GM12878 (cell line): Measurements from ENCODE around the gene PXMP2. TPM values are rescaled to one million over a fixed set of nuclear protein-coding genes. Genes with fewer than 3 reads are reported as not detected.

Experiments used
- ATAC-seq: fragments of 200-7000 bp; cut with Tn5 transposase; 3 replicates; pipeline ENCODE4 v1.9.1; 2020; ENCODE audit warnings: mild to moderate bottlenecking, moderate library complexity
- BruUV-seq: library from RNA; stranded (reverse); fragments of 400-500 nt; replicated peaks from 2 replicates; lab custom pipeline; 2021; lab: Mats Ljungman, UMichigan
- CTCF ChIA-PET: fragments of 300-600 bp; sonication (Branson Sonifier 250); formaldehyde crosslinking; extraction: SDS; loops from one replicate; lab custom pipeline; 2021; ENCODE audit warnings: inconsistent platforms; lab: Yijun Ruan, JAX
- POLR2A ChIA-PET: fragments of 350-600 bp; formaldehyde crosslinking; extraction: SDS; loops from one replicate; lab custom pipeline; 2021; ENCODE audit warnings: inconsistent platforms; lab: Charles Lee
- RAD21 ChIA-PET: fragments of 300-600 bp; sonication (Branson Sonifier 250); formaldehyde crosslinking; loops from one replicate; lab custom pipeline; 2023; ENCODE audit warnings: antibody characterized with exemption; ENCODE audit not compliant: unreplicated experiment; lab: Charles Lee
- SMC1A ChIA-PET: fragments of 300-600 bp; sonication (Branson Sonifier 250); formaldehyde crosslinking; loops from one replicate; lab custom pipeline; 2023; ENCODE audit not compliant: unreplicated experiment, uncharacterized antibody; lab: Charles Lee
- DNase-seq: peaks from one replicate; pipeline ENCODE4 v3.0.0-alpha.2; 2011; ENCODE audit warnings: low read depth, low spot score
- FAIRE-seq: peaks from 3 replicates; lab custom pipeline; 2011; peaks lifted over from hg19 to GRCh38; lab: Jason Lieb, UNC
- H2AFZ ChIP-seq: 2 replicates; pipeline ENCODE4 v1.6.0; 2011; ENCODE audit warnings: low read depth, low read length, control low read depth; ENCODE audit not compliant: control insufficient read depth
- H3K27ac ChIP-seq: 2 replicates; pipeline ENCODE4 v1.5.1; 2011; ENCODE audit warnings: control low read depth; ENCODE audit not compliant: control insufficient read depth, insufficient read depth
- H3K27me3 ChIP-seq, 2 experiments: replicated peaks in 1 of 2; 2 replicates each; pipeline versions ENCODE4 v1.6.0 to v1.6.1; 2011; ENCODE audit warnings: low read length in 1 of 2; ENCODE audit not compliant: control insufficient read depth in 2 of 2, insufficient read depth in 2 of 2
- H3K36me3 ChIP-seq, 2 experiments: 2 replicates each; pipeline ENCODE4 v1.5.1; 2011; ENCODE audit warnings: low read length in 1 of 2; ENCODE audit not compliant: control insufficient read depth in 2 of 2, insufficient read depth in 2 of 2
- H3K4me1 ChIP-seq: 2 replicates; pipeline ENCODE4 v1.6.1; 2011; ENCODE audit warnings: mild to moderate bottlenecking, low read length, moderate library complexity, mixed read lengths; ENCODE audit not compliant: control insufficient read depth, insufficient read depth
- H3K4me2 ChIP-seq: 2 replicates; pipeline ENCODE4 v1.6.0; 2011; ENCODE audit warnings: control low read depth; ENCODE audit not compliant: control insufficient read depth, insufficient read depth
- H3K4me3 ChIP-seq: fragments of 200-600 bp; sonication (generic); 2 replicates; pipeline ENCODE4 v1.5.1; 2016
- H3K79me2 ChIP-seq: 2 replicates; pipeline ENCODE4 v1.6.0; 2011; ENCODE audit warnings: low read length; ENCODE audit not compliant: control insufficient read depth, insufficient read depth
- H3K9ac ChIP-seq: 2 replicates; pipeline ENCODE4 v1.8.0; 2011; ENCODE audit warnings: low read length, control low read depth, mixed read lengths; ENCODE audit not compliant: control insufficient read depth, insufficient read depth
- H3K9me3 ChIP-seq: replicated peaks from 3 replicates; pipeline ENCODE4 v1.5.1; 2011; ENCODE audit warnings: mild to moderate bottlenecking, low read length; ENCODE audit not compliant: control insufficient read depth, insufficient read depth
- H4K20me1 ChIP-seq: 2 replicates; pipeline ENCODE4 v1.6.0; 2011; ENCODE audit not compliant: control insufficient read depth, insufficient read depth
- ATF2 ChIP-seq: IDR thresholded peaks from 2 replicates; pipeline ENCODE4 v1.6.1; 2012; ENCODE audit warnings: low read length, inconsistent platforms
- BACH1 ChIP-seq: fragments of 450-650 bp; IDR thresholded peaks from 2 replicates; pipeline ENCODE4 v1.6.1; 2017; ENCODE audit warnings: mild to moderate bottlenecking, borderline replicate concordance
- CBX5 ChIP-seq: sonication (generic); IDR thresholded peaks from 2 replicates; pipeline ENCODE4 v1.6.1; 2016; ENCODE audit warnings: low read depth, moderate library complexity, mild to moderate bottlenecking, inconsistent platforms
- CHD4 ChIP-seq: fragments of 200-600 bp; sonication (generic); IDR thresholded peaks from 2 replicates; pipeline ENCODE4 v1.6.1; 2016; ENCODE audit warnings: mild to moderate bottlenecking
- EED ChIP-seq: sonication (generic); IDR thresholded peaks from 2 replicates; pipeline ENCODE4 v1.6.1; 2016; ENCODE audit warnings: antibody characterized with exemption, low read depth
- GATAD2B ChIP-seq: fragments of 450-650 bp; conservative IDR thresholded peaks from 2 replicates; pipeline ENCODE4 v1.6.1; 2017; ENCODE audit warnings: low read depth, mild to moderate bottlenecking, moderate library complexity
- HDAC6 ChIP-seq: fragments of 200-600 bp; sonication (generic); IDR thresholded peaks from one replicate; pipeline ENCODE4 v1.8.0; 2017; ENCODE audit warnings: antibody characterized with exemption; ENCODE audit not compliant: unreplicated experiment
- KLF5 ChIP-seq: fragments of 450-650 bp; IDR thresholded peaks from 2 replicates; pipeline ENCODE4 v1.6.1; 2014; ENCODE audit warnings: mild to moderate bottlenecking; ENCODE audit not compliant: partially characterized antibody
- MTA3 ChIP-seq: IDR thresholded peaks from 2 replicates; pipeline ENCODE4 v1.6.1; 2012; ENCODE audit warnings: low read length, inconsistent platforms, borderline replicate concordance
- NFYB ChIP-seq: IDR thresholded peaks from 2 replicates; pipeline ENCODE4 v1.6.1; 2011; ENCODE audit warnings: low read depth, mild to moderate bottlenecking, low read length, improper control_type of control experiment, moderate library complexity; ENCODE audit not compliant: insufficient read depth
- POLR2A ChIP-seq: IDR thresholded peaks from 2 replicates; pipeline ENCODE4 v1.6.1; 2011; ENCODE audit warnings: low read depth, mild to moderate bottlenecking, low read length
- SMARCA5 ChIP-seq: fragments of 450-650 bp; IDR thresholded peaks from 2 replicates; pipeline ENCODE4 v1.6.1; 2017; ENCODE audit warnings: mild to moderate bottlenecking
- SREBF2 ChIP-seq: IDR thresholded peaks from 2 replicates; pipeline ENCODE4 v1.6.1; 2012; ENCODE audit warnings: mild to moderate bottlenecking, low read length
- TCF3 ChIP-seq: IDR thresholded peaks from 2 replicates; pipeline ENCODE4 v1.6.1; 2012; ENCODE audit warnings: low read depth, mild to moderate bottlenecking, low read length, borderline replicate concordance; ENCODE audit not compliant: insufficient read depth
- ZNF274 ChIP-seq: IDR thresholded peaks from one replicate; pipeline ENCODE4 v1.8.0; 2011; ENCODE audit not compliant: insufficient read length, insufficient read depth
- WGBS: methylation state at CpG from one replicate; pipeline ENCODE4 v1.1.6; 2016; ENCODE audit warnings: low lambda C conversion rate; ENCODE audit not compliant: insufficient replicate concordance, insufficient coverage; ENCODE audit errors: missing lambda C conversion rate; 5-methylcytosine and 5-hydroxymethylcytosine counted together
- in situ Hi-C: fragments of 300-500 bp; cut with MboI; formaldehyde crosslinking; loops from 9 replicates; pipeline ENCODE4 v1.14.3; 2018; ENCODE audit warnings: mixed read lengths
- intact Hi-C: fragments of 100-400 bp; cut with micrococcal nuclease; formaldehyde crosslinking; loops from one replicate; pipeline ENCODE4 v1.14.2; 2022; ENCODE audit not compliant: unreplicated experiment
- polyA plus RNA-seq, 11 experiments: library from polyadenylated mRNA; depleted of rRNA in 4 of 11; unstranded in 6 of 11; stranded (reverse) in 5 of 11; fragments of >200 nt; fragmentation: Nextera tagmentation in 4 of 11; fragmentation: Illumina TruSeq in 1 of 11; extraction: Ambion mirVana in 4 of 11; extraction: Trizol in 1 of 11; gene quantifications; 1 replicate in 1 of 11; 2 replicates in 10 of 11; pipeline versions ENCODE4 v1.2.1 to v1.2.3, GENCODE V29; 2011 to 2016; ENCODE audit warnings: inconsistent platforms in 2 of 11, missing spikeins in 2 of 11, low read depth in 1 of 11
- total RNA-seq, 4 experiments: library from RNA; depleted of rRNA in 3 of 4; stranded (reverse); fragments of >200 nt in 3 of 4; fragmentation: Illumina TruSeq in 1 of 4; extraction: Trizol in 1 of 4; gene quantifications; 2 replicates each; pipeline versions ENCODE4 v1.2.1 to v1.2.3, GENCODE V29; 2013 to 2021
- TF ChIP-seq, protein P1 (sequence below): fragments of 450-650 bp; conservative IDR thresholded peaks from 2 replicates; pipeline ENCODE4 v1.6.1; 2017; ENCODE audit warnings: mild to moderate bottlenecking, moderate library complexity

The PXMP2 gene
- total and polyA plus RNA-seq, 10 of the 15 experiments (the other 5 are each of a cell fraction or from before 2014, with no cell fraction given), result 4.0 to 97.8 (median 42.0) TPM

- intact Hi-C loops, result no loop called here
Observed at GRCh38 chr12:132660052-132660451, 27.3 kb upstream of the PXMP2 start.

More at GRCh38 chr12:132660052-132660451, 27.3 kb upstream of the PXMP2 start:
- Histone ChIP-seq H2AFZ (no peak overlapping the region), H3K9ac (no peak overlapping the region), H3K4me2 (no peak overlapping the region), H3K4me1 (no peaks in the 10 kb centered on the region), H3K79me2 (no peaks in the 10 kb centered on the region), H4K20me1 (no peaks in the 10 kb centered on the region), H3K9me3 (no peaks in the 10 kb centered on the region), H3K27me3 (no peaks in the 10 kb centered on the region), H3K4me3 (no peak overlapping the region), H3K27ac (no peak overlapping the region), H3K36me3 (peaks cover 33 to 51% of the 10 kb centered on the region in 2 experiments; a peak in 3 of 4 replicates)
- ChIA-PET RAD21 (no interaction called here), POLR2A (no interaction called here), SMC1A (no interaction called here), CTCF (no interaction called here)
- BruUV-seq, result no TSS peak
- TF ChIP-seq GATAD2B (no peak), POLR2A (no peak), KLF5 (no peak), SREBF2 (no peak), CHD4 (no peak), MTA3 (no peak), ATF2 (no peak), TCF3 (no peak), NFYB (no peak), ZNF274 (no peak), EED (no peak), SMARCA5 (no peak), HDAC6 (no peak), BACH1 (no peak), CBX5 (no peak)
- TF ChIP-seq, protein P1, sequence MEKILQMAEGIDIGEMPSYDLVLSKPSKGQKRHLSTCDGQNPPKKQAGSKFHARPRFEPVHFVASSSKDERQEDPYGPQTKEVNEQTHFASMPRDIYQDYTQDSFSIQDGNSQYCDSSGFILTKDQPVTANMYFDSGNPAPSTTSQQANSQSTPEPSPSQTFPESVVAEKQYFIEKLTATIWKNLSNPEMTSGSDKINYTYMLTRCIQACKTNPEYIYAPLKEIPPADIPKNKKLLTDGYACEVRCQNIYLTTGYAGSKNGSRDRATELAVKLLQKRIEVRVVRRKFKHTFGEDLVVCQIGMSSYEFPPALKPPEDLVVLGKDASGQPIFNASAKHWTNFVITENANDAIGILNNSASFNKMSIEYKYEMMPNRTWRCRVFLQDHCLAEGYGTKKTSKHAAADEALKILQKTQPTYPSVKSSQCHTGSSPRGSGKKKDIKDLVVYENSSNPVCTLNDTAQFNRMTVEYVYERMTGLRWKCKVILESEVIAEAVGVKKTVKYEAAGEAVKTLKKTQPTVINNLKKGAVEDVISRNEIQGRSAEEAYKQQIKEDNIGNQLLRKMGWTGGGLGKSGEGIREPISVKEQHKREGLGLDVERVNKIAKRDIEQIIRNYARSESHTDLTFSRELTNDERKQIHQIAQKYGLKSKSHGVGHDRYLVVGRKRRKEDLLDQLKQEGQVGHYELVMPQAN, result no peak
- no peak for ATAC-seq
- FAIRE-seq, result no peak
- 78% methylated on average over 5 of the region's 5 CpGs for WGBS
- in situ Hi-C loops, result no loop called here
- DNase-seq, result no peak
